Measurements from ENCODE around the gene TCEANC2.

TCEANC2 gene

GRCh38 chr1:54120698-54121481, 67.5 kb downstream of the TCEANC2 start:
- Mint-ChIP-seq H3K27ac (no peak overlapping the region), H3K4me1 (no peaks in the 10 kb centered on the region), H3K9me3 (no peaks in the 10 kb centered on the region), H3K4me3 (no peak overlapping the region), H3K27me3 (peaks cover 2% of the 10 kb centered on the region), H3K36me3 (no peaks in the 10 kb centered on the region)
- no peak for DNase-seq (ENCODE audit: low spot score in 2 of 2)
- no peak for ATAC-seq (ENCODE audit: low read depth)

- H3K4me1 Mint-ChIP-seq, result no peaks in the 10 kb centered on the region
- no peaks in the 10 kb centered on the region for H3K36me3 Mint-ChIP-seq
- DNase-seq (ENCODE audit: low spot score in 2 of 2) (peak; percentile 36 to 52), ATAC-seq (ENCODE audit: low read depth) (peak; percentile 61)
- H3K27ac Mint-ChIP-seq, result no peak overlapping the region
- no peak overlapping the region for H3K4me3 Mint-ChIP-seq
- peaks cover 2% of the 10 kb centered on the region for H3K27me3 Mint-ChIP-seq
- no peaks in the 10 kb centered on the region for H3K9me3 Mint-ChIP-seq
Observed at GRCh38 chr1:54121482-54122134, 68.2 kb downstream of the TCEANC2 start.

- Mint-ChIP-seq H3K27me3 (peaks cover 2% of the 10 kb centered on the region), H3K4me3 (no peak overlapping the region), H3K27ac (no peak overlapping the region), H3K9me3 (no peaks in the 10 kb centered on the region), H3K36me3 (no peaks in the 10 kb centered on the region), H3K4me1 (no peaks in the 10 kb centered on the region)
- no peak for ATAC-seq (ENCODE audit: low read depth)
- no peak for DNase-seq (ENCODE audit: low spot score in 2 of 2)
Observed at GRCh38 chr1:54122135-54122751, 68.8 kb downstream of the TCEANC2 start.

GRCh38 chr1:54122992-54123391, 69.6 kb downstream of the TCEANC2 start:
- Mint-ChIP-seq H3K36me3 (no peaks in the 10 kb centered on the region), H3K27ac (no peak overlapping the region), H3K27me3 (peaks cover 7% of the 10 kb centered on the region), H3K4me1 (no peaks in the 10 kb centered on the region), H3K4me3 (no peak overlapping the region), H3K9me3 (no peaks in the 10 kb centered on the region)
- DNase-seq (ENCODE audit: low spot score in 2 of 2) (no peak), ATAC-seq (ENCODE audit: low read depth) (no peak)

- Mint-ChIP-seq H3K4me3 (no peak overlapping the region), H3K9me3 (no peaks in the 10 kb centered on the region), H3K4me1 (no peaks in the 10 kb centered on the region), H3K27me3 (peaks cover 13% of the 10 kb centered on the region), H3K36me3 (peaks cover 2% of the 10 kb centered on the region), H3K27ac (no peak overlapping the region)
- ATAC-seq (ENCODE audit: low read depth) (peak; percentile 43), DNase-seq (ENCODE audit: low spot score in 2 of 2) (no peak)
Observed at GRCh38 chr1:54124472-54124871, 71.1 kb downstream of the TCEANC2 start.

GRCh38 chr1:54124906-54125305, 71.5 kb downstream of the TCEANC2 start:
- Mint-ChIP-seq H3K27me3 (peaks cover 16% of the 10 kb centered on the region), H3K27ac (no peak overlapping the region), H3K4me3 (no peak overlapping the region), H3K36me3 (peaks cover 2% of the 10 kb centered on the region), H3K9me3 (no peaks in the 10 kb centered on the region), H3K4me1 (no peaks in the 10 kb centered on the region)
- DNase-seq (ENCODE audit: low spot score in 2 of 2) (no peak), ATAC-seq (ENCODE audit: low read depth) (no peak)

GRCh38 chr1:54125386-54126070, 72.1 kb downstream of the TCEANC2 start:
- H3K36me3 Mint-ChIP-seq, result peaks cover 2% of the 10 kb centered on the region
- no peaks in the 10 kb centered on the region for H3K4me1 Mint-ChIP-seq
- DNase-seq (ENCODE audit: low spot score in 2 of 2) (no peak), ATAC-seq (ENCODE audit: low read depth) (no peak)
- peaks cover 16% of the 10 kb centered on the region for H3K27me3 Mint-ChIP-seq
- H3K27ac Mint-ChIP-seq, result no peak overlapping the region
- no peak overlapping the region for H3K4me3 Mint-ChIP-seq
- no peaks in the 10 kb centered on the region for H3K9me3 Mint-ChIP-seq

GRCh38 chr1:54126271-54126815, 72.9 kb downstream of the TCEANC2 start:
- Mint-ChIP-seq H3K27me3 (peaks cover 19% of the 10 kb centered on the region), H3K36me3 (peaks cover 2% of the 10 kb centered on the region), H3K4me1 (no peaks in the 10 kb centered on the region), H3K4me3 (no peak overlapping the region), H3K27ac (no peak overlapping the region), H3K9me3 (no peaks in the 10 kb centered on the region)
- no peak for ATAC-seq (ENCODE audit: low read depth)
- no peak for DNase-seq (ENCODE audit: low spot score in 2 of 2)

- H3K4me3 Mint-ChIP-seq, result no peak overlapping the region
- peaks cover 2% of the 10 kb centered on the region for H3K36me3 Mint-ChIP-seq
- ATAC-seq (ENCODE audit: low read depth), result no peak
- H3K9me3 Mint-ChIP-seq, result no peaks in the 10 kb centered on the region
- H3K27me3 Mint-ChIP-seq, result peaks cover 17% of the 10 kb centered on the region
- H3K27ac Mint-ChIP-seq, result no peak overlapping the region
- no peaks in the 10 kb centered on the region for H3K4me1 Mint-ChIP-seq
- no peak for DNase-seq (ENCODE audit: low spot score in 2 of 2)
Observed at GRCh38 chr1:54127594-54128300, 74.3 kb downstream of the TCEANC2 start.

GRCh38 chr1:54129858-54130257, 76.5 kb downstream of the TCEANC2 start:
- Mint-ChIP-seq H3K9me3 (no peaks in the 10 kb centered on the region), H3K27me3 (peaks cover 17% of the 10 kb centered on the region), H3K4me3 (no peak overlapping the region), H3K4me1 (no peaks in the 10 kb centered on the region), H3K36me3 (peaks cover 2% of the 10 kb centered on the region), H3K27ac (no peak overlapping the region)
- ATAC-seq (ENCODE audit: low read depth), result no peak
- DNase-seq (ENCODE audit: low spot score in 2 of 2), result no peak

- no peak for ATAC-seq (ENCODE audit: low read depth)
- Mint-ChIP-seq H3K27ac (no peak overlapping the region), H3K27me3 (peaks cover 17% of the 10 kb centered on the region), H3K4me1 (no peaks in the 10 kb centered on the region), H3K36me3 (peaks cover 2% of the 10 kb centered on the region), H3K9me3 (no peaks in the 10 kb centered on the region), H3K4me3 (no peak overlapping the region)
- no peak for DNase-seq (ENCODE audit: low spot score in 2 of 2)
Observed at GRCh38 chr1:54131419-54131818, 78.0 kb downstream of the TCEANC2 start.

- Mint-ChIP-seq H3K36me3 (peaks cover 2% of the 10 kb centered on the region), H3K9me3 (no peaks in the 10 kb centered on the region), H3K27me3 (peaks cover 21% of the 10 kb centered on the region), H3K4me1 (no peaks in the 10 kb centered on the region), H3K4me3 (no peak overlapping the region), H3K27ac (no peak overlapping the region)
- no peak for DNase-seq (ENCODE audit: low spot score in 2 of 2)
- no peak for ATAC-seq (ENCODE audit: low read depth)
Observed at GRCh38 chr1:54132495-54132894, 79.1 kb downstream of the TCEANC2 start.

- H3K36me3 Mint-ChIP-seq, result no peaks in the 10 kb centered on the region
- H3K27me3 Mint-ChIP-seq, result peaks cover 12% of the 10 kb centered on the region
- ATAC-seq (ENCODE audit: low read depth) (no peak), DNase-seq (ENCODE audit: low spot score in 2 of 2) (no peak)
- H3K9me3 Mint-ChIP-seq, result no peaks in the 10 kb centered on the region
- H3K4me3 Mint-ChIP-seq, result no peak overlapping the region
- no peak overlapping the region for H3K27ac Mint-ChIP-seq
- H3K4me1 Mint-ChIP-seq, result no peaks in the 10 kb centered on the region
Observed at GRCh38 chr1:54134295-54134694, 80.9 kb downstream of the TCEANC2 start.
